Liver (tissue), 9 donors: ENCODE measurements around the gene RARS1. TPM values are rescaled to one million over a fixed set of nuclear protein-coding genes. Genes with fewer than 3 reads are reported as not detected.

Experiments
- DNase-seq: peaks from one replicate; pipeline ENCODE4 v3.0.0-alpha.2; 2017; ENCODE audit warnings: low spot score
- H3K27ac ChIP-seq, 2 donors: one replicate each; pipeline ENCODE4 v1.7.0; 2013; ENCODE audit warnings: inconsistent platforms in 2 of 2, low read length in 2 of 2, control low read depth in 1 of 2, low read depth in 1 of 2, mild to moderate bottlenecking in 1 of 2
- H3K27me3 ChIP-seq, 4 donors: one replicate each; pipeline versions ENCODE4 v1.6.1 to v1.7.0; 2013; ENCODE audit warnings: low read length in 3 of 4, inconsistent platforms in 1 of 4, mild to moderate bottlenecking in 1 of 4, moderate library complexity in 1 of 4; ENCODE audit not compliant: control insufficient read depth in 4 of 4, insufficient read depth in 4 of 4
- H3K36me3 ChIP-seq, 4 donors: one replicate each; pipeline versions ENCODE4 v1.6.1 to v1.7.0; 2013; ENCODE audit warnings: low read length in 3 of 4, mild to moderate bottlenecking in 3 of 4, low read depth in 1 of 4, moderate library complexity in 1 of 4; ENCODE audit not compliant: control insufficient read depth in 4 of 4, insufficient read depth in 3 of 4
- H3K4me1 ChIP-seq, 4 donors: one replicate each; pipeline versions ENCODE4 v1.6.1 to v1.7.0; 2013; ENCODE audit warnings: low read length in 3 of 4, mild to moderate bottlenecking in 3 of 4, moderate library complexity in 1 of 4; ENCODE audit not compliant: control insufficient read depth in 4 of 4, insufficient read depth in 4 of 4
- H3K4me3 ChIP-seq, 3 donors: one replicate each; pipeline versions ENCODE4 v1.6.1 to v1.7.0; 2013; ENCODE audit warnings: low read length in 3 of 3, control low read depth in 1 of 3, low read depth in 1 of 3, mild to moderate bottlenecking in 1 of 3
- H3K9ac ChIP-seq, 2 donors: one replicate each; pipeline ENCODE4 v1.7.0; 2013; ENCODE audit warnings: low read length in 2 of 2, mild to moderate bottlenecking in 2 of 2, moderate library complexity in 2 of 2, control low read depth in 1 of 2, low read depth in 1 of 2
- H3K9me3 ChIP-seq, 4 donors: one replicate each; pipeline versions ENCODE4 v1.6.1 to v1.7.0; 2013; ENCODE audit warnings: low read length in 3 of 4; ENCODE audit not compliant: control insufficient read depth in 4 of 4
- ATF3 ChIP-seq: IDR thresholded peaks from 2 replicates; pipeline ENCODE4 v1.6.1; 2016; ENCODE audit warnings: antibody characterized with exemption
- FOXA1 ChIP-seq: IDR thresholded peaks from 2 replicates; pipeline ENCODE4 v1.6.1; 2016; ENCODE audit warnings: antibody characterized with exemption
- FOXA2 ChIP-seq: IDR thresholded peaks from 2 replicates; pipeline ENCODE4 v1.6.1; 2016; ENCODE audit warnings: antibody characterized with exemption
- GABPA ChIP-seq, 2 donors: IDR thresholded peaks in 1 of 2; conservative IDR thresholded peaks in 1 of 2; 2 replicates each; pipeline ENCODE4 v1.6.1; 2016; ENCODE audit warnings: antibody characterized with exemption in 2 of 2, mild to moderate bottlenecking in 1 of 2, moderate library complexity in 1 of 2
- HNF4A ChIP-seq, 2 donors: conservative IDR thresholded peaks; 2 replicates each; pipeline ENCODE4 v1.6.1; 2016; ENCODE audit warnings: antibody characterized with exemption in 2 of 2, mild to moderate bottlenecking in 2 of 2
- NR2F2 ChIP-seq: IDR thresholded peaks from 2 replicates; pipeline ENCODE4 v1.6.1; 2016; ENCODE audit warnings: antibody characterized with exemption
- RAD21 ChIP-seq, 2 donors: IDR thresholded peaks; 2 replicates each; pipeline ENCODE4 v1.6.1; 2016; ENCODE audit warnings: antibody characterized with exemption in 2 of 2, mild to moderate bottlenecking in 2 of 2
- REST ChIP-seq: IDR thresholded peaks from 2 replicates; pipeline ENCODE4 v1.6.1; 2016; ENCODE audit warnings: antibody characterized with exemption, mild to moderate bottlenecking
- SP1 ChIP-seq: IDR thresholded peaks from 2 replicates; pipeline ENCODE4 v1.6.1; 2018; ENCODE audit warnings: antibody characterized with exemption, mild to moderate bottlenecking
- YY1 ChIP-seq: IDR thresholded peaks from 2 replicates; pipeline ENCODE4 v1.6.1; 2016; ENCODE audit warnings: antibody characterized with exemption, mild to moderate bottlenecking
- WGBS: extraction: QIAGEN DNeasy Blood & Tissue Kit; methylation state at CpG from one replicate; pipeline ENCODE4 v1.1.7; 2013; 5-methylcytosine and 5-hydroxymethylcytosine counted together
- polyA plus RNA-seq, 2 donors: library from polyadenylated mRNA; stranded (reverse) in 1 of 2; unstranded in 1 of 2; fragments of 200-250 nt in 1 of 2; fragments of >200 nt in 1 of 2; fragmentation: Nextera tagmentation in 1 of 2; extraction: Ambion mirVana in 1 of 2; gene quantifications; one replicate each; pipeline versions ENCODE4 v1.2.1 to v1.2.3, GENCODE V29; 2013 to 2015
- total RNA-seq, 2 donors: library from RNA; depleted of rRNA; stranded (reverse); fragments of >200 nt; gene quantifications; one replicate each; pipeline ENCODE4 v1.2.3, GENCODE V29; 2014
- TF ChIP-seq, protein P1 (sequence below): fragments of 150-350 bp; IDR thresholded peaks from 2 replicates; pipeline ENCODE4 v1.5.1; 2017; ENCODE audit warnings: improper control_type of control experiment, low read depth, low read length; ENCODE audit not compliant: missing input control
- TF ChIP-seq, protein P2 (sequence below): IDR thresholded peaks from 2 replicates; pipeline ENCODE4 v1.6.1; 2016; ENCODE audit warnings: antibody characterized with exemption
- donor health status: healthy.
- donor health status: healthy.
- donor health status: healthy.
- donor health status: healthy.
- donor health status: healthy.

RARS1 gene
- total and polyA plus RNA-seq, 4 donors: 16.5 to 42.5 (median 30.1) TPM

GRCh38 chr5:168502563-168503237, 16.4 kb downstream of the RARS1 start:
- Histone ChIP-seq H3K9me3 (no peaks in the 10 kb centered on the region), H3K9ac (no peak overlapping the region), H3K27ac (no peak overlapping the region), H3K27me3 (no peaks in the 10 kb centered on the region), H3K4me3 (no peak overlapping the region), H3K4me1 (no peaks in the 10 kb centered on the region), H3K36me3 (peaks cover 11 to 57% (median 42%) of the 10 kb centered on the region in 4 donors)
- 99% methylated on average over 7 of the region's 7 CpGs for WGBS
- DNase-seq: no peak
- TF ChIP-seq, protein P1, sequence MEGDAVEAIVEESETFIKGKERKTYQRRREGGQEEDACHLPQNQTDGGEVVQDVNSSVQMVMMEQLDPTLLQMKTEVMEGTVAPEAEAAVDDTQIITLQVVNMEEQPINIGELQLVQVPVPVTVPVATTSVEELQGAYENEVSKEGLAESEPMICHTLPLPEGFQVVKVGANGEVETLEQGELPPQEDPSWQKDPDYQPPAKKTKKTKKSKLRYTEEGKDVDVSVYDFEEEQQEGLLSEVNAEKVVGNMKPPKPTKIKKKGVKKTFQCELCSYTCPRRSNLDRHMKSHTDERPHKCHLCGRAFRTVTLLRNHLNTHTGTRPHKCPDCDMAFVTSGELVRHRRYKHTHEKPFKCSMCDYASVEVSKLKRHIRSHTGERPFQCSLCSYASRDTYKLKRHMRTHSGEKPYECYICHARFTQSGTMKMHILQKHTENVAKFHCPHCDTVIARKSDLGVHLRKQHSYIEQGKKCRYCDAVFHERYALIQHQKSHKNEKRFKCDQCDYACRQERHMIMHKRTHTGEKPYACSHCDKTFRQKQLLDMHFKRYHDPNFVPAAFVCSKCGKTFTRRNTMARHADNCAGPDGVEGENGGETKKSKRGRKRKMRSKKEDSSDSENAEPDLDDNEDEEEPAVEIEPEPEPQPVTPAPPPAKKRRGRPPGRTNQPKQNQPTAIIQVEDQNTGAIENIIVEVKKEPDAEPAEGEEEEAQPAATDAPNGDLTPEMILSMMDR: no peak
- no peak for TF ChIP-seq FOXA1
- TF ChIP-seq SP1: no peak
- no peak for TF ChIP-seq REST

DNA sequence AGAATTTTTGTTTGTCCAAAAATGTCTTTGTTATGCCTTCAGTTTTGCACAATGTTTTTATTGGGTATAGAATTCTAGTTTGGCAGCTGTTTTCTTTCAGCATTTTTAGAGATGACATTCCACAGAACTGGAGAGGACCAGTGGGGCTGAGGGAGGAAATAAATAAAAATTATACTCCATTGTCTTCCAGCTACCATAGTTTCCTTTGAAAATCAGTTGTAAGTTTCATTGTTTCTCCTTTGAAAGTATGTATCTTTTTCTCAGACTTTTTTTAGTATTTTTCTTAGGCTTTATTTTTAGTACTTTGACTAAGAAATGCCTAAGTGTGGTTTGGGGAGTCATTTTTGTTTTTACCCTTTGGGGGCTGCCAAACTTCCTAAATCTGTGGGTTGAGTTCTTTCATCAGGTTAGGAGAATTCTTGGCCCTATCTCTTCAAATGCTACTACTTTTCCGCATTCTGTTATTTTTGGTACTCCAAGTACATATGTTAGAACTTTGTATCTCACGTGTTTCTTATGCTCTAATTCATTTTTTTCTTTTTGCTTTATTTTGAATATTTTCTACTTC, 27.7 kb downstream of the RARS1 start:
- no peak for TF ChIP-seq FOXA1
- no peak for TF ChIP-seq YY1
- no peak for TF ChIP-seq FOXA2
- no peak for TF ChIP-seq GABPA (IDR thresholded peaks at IDR 0.05 in 1 of 2, conservative IDR thresholded peaks at IDR 0.05 in 1 of 2)
- TF ChIP-seq HNF4A (conservative IDR thresholded peaks at IDR 0.05): no peak
- TF ChIP-seq, protein P2, sequence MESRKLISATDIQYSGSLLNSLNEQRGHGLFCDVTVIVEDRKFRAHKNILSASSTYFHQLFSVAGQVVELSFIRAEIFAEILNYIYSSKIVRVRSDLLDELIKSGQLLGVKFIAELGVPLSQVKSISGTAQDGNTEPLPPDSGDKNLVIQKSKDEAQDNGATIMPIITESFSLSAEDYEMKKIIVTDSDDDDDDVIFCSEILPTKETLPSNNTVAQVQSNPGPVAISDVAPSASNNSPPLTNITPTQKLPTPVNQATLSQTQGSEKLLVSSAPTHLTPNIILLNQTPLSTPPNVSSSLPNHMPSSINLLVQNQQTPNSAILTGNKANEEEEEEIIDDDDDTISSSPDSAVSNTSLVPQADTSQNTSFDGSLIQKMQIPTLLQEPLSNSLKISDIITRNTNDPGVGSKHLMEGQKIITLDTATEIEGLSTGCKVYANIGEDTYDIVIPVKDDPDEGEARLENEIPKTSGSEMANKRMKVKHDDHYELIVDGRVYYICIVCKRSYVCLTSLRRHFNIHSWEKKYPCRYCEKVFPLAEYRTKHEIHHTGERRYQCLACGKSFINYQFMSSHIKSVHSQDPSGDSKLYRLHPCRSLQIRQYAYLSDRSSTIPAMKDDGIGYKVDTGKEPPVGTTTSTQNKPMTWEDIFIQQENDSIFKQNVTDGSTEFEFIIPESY: no peak
- TF ChIP-seq ATF3: no peak
- no peak for TF ChIP-seq RAD21 (IDR thresholded peaks at IDR 0.05)
- no peak for TF ChIP-seq NR2F2

More for the DNA sequence above, 27.7 kb downstream of the RARS1 start:
- Histone ChIP-seq H3K36me3 (peaks cover 16 to 88% (median 75%) of the 10 kb centered on the region in 4 donors), H3K27ac (no peak overlapping the region), H3K9me3 (peaks cover 0 to 4% (median under 1%) of the 10 kb centered on the region in 4 donors), H3K9ac (no peak overlapping the region), H3K27me3 (no peaks in the 10 kb centered on the region), H3K4me3 (no peak overlapping the region), H3K4me1 (no peaks in the 10 kb centered on the region)
- no peak for DNase-seq
- whole genome bisulfite sequencing: 100% methylated on average over 2 of the region's 2 CpGs
